Esophagus squamous epithelium (tissue), 4 donors: ENCODE measurements around the gene LMAN2L.

ENCODE experiments used
- POLR2A ChIP-seq, 4 donors: fragments of 450-650 bp; IDR thresholded peaks; one replicate each; pipeline ENCODE4 v1.6.1; 2017; ENCODE audit warnings: antibody characterized with exemption in 4 of 4, mild to moderate bottlenecking in 4 of 4, moderate library complexity in 3 of 4
- TF ChIP-seq, protein P1 (sequence below), 6 experiments: fragments of 450-650 bp in 4 of 6; fragments of 200-600 bp in 2 of 6; sonication (generic) in 2 of 6; IDR thresholded peaks; one replicate each; pipeline ENCODE4 v1.5.1; 2016 to 2019; ENCODE audit warnings: antibody characterized with exemption in 6 of 6, mild to moderate bottlenecking in 4 of 6, moderate library complexity in 4 of 6

DNA sequence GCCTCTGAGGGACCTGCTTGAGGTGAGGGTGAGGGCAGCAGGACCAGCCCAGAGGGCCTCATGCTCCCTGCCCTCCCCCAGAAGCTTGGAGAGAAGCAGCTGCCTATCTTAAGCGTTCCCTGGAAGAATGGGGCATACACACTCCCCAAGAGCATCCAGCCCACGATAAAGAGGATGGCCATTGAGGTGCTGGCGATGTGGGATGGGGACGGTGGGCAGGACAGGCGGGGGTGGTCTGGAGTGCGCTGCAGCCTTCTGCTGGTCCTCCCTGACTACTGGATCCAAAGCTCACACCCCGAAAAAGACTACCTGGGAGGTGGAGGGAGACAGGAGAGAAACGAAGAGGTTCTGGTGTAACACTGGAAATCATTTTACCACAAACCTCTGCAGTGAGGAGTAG is 45.6 kb downstream of the LMAN2L start:
- TF ChIP-seq, protein P1, sequence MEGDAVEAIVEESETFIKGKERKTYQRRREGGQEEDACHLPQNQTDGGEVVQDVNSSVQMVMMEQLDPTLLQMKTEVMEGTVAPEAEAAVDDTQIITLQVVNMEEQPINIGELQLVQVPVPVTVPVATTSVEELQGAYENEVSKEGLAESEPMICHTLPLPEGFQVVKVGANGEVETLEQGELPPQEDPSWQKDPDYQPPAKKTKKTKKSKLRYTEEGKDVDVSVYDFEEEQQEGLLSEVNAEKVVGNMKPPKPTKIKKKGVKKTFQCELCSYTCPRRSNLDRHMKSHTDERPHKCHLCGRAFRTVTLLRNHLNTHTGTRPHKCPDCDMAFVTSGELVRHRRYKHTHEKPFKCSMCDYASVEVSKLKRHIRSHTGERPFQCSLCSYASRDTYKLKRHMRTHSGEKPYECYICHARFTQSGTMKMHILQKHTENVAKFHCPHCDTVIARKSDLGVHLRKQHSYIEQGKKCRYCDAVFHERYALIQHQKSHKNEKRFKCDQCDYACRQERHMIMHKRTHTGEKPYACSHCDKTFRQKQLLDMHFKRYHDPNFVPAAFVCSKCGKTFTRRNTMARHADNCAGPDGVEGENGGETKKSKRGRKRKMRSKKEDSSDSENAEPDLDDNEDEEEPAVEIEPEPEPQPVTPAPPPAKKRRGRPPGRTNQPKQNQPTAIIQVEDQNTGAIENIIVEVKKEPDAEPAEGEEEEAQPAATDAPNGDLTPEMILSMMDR (IDR thresholded peaks at IDR 0.05), result no peak
- TF ChIP-seq POLR2A (IDR thresholded peaks at IDR 0.05), result no peak
